Spleen (tissue), 11 donors: ENCODE data around the gene TRAPPC11. TPM values are rescaled to one million over a fixed set of nuclear protein-coding genes. Genes with fewer than 3 reads are reported as not detected.

Experiments used
- DNase-seq: peaks from one replicate; pipeline ENCODE4 v3.0.0-alpha.2; 2020
- H3K27ac ChIP-seq, 8 donors: fragments of 200-600 bp; sonication (generic) in 7 of 8; 1 replicate in 4 of 8; 2 replicates in 4 of 8; pipeline versions ENCODE4 v1.5.0 to v1.8.0; 2016 to 2021; ENCODE audit warnings: inconsistent platforms in 4 of 8, mild to moderate bottlenecking in 4 of 8, moderate library complexity in 1 of 8
- H3K27me3 ChIP-seq, 7 donors: fragments of 200-600 bp; sonication (generic) in 6 of 7; replicated peaks in 1 of 7; 1 replicate in 4 of 7; 2 replicates in 3 of 7; pipeline versions ENCODE4 v1.5.0 to v1.8.0; 2016 to 2021; ENCODE audit warnings: inconsistent platforms in 3 of 7, mild to moderate bottlenecking in 1 of 7
- H3K36me3 ChIP-seq, 6 donors: fragments of 200-600 bp; sonication (generic) in 5 of 6; 1 replicate in 4 of 6; 2 replicates in 2 of 6; pipeline versions ENCODE4 v1.5.0 to v1.8.0; 2016 to 2021; ENCODE audit warnings: inconsistent platforms in 2 of 6
- H3K4me1 ChIP-seq, 6 donors: fragments of 200-600 bp; sonication (generic) in 5 of 6; 1 replicate in 3 of 6; 2 replicates in 3 of 6; pipeline versions ENCODE4 v1.5.0 to v1.8.0; 2016 to 2021; ENCODE audit warnings: inconsistent platforms in 3 of 6
- H3K4me3 ChIP-seq, 8 donors: fragments of 200-600 bp; sonication (generic) in 7 of 8; 1 replicate in 4 of 8; 2 replicates in 4 of 8; pipeline versions ENCODE4 v1.5.0 to v1.8.0; 2016 to 2021; ENCODE audit warnings: inconsistent platforms in 4 of 8, mild to moderate bottlenecking in 4 of 8, moderate library complexity in 2 of 8
- H3K9me3 ChIP-seq, 8 donors: fragments of 200-600 bp; sonication (generic) in 7 of 8; 1 replicate in 4 of 8; 2 replicates in 4 of 8; pipeline versions ENCODE4 v1.5.0 to v1.8.0; 2016 to 2021; ENCODE audit warnings: inconsistent platforms in 4 of 8
- POLR2A ChIP-seq, 3 donors: fragments of 450-650 bp; IDR thresholded peaks; one replicate each; pipeline ENCODE4 v1.5.1; 2017; ENCODE audit warnings: antibody characterized with exemption in 3 of 3, mild to moderate bottlenecking in 1 of 3
- POLR2AphosphoS5 ChIP-seq, 3 donors: sonication (generic); formaldehyde crosslinking; IDR thresholded peaks; one replicate each; pipeline ENCODE4 v1.5.1; 2017; ENCODE audit warnings: antibody characterized with exemption in 3 of 3
- WGBS, 5 donors: extraction: QIAGEN DNeasy Blood & Tissue Kit in 3 of 5; methylation state at CpG; one replicate each; pipeline versions ENCODE4 v1.1.5 to v1.1.7; 2013 to 2018; 5-methylcytosine and 5-hydroxymethylcytosine counted together
- intact Hi-C: fragments of 100-400 bp; cut with DNase I; formaldehyde crosslinking; loops from one replicate; pipeline ENCODE4 v1.15.0; 2023; ENCODE audit warnings: low total_unique reads
- polyA plus RNA-seq, 3 donors: library from polyadenylated mRNA; stranded (reverse); fragments of 200-250 nt; gene quantifications; one replicate each; pipeline ENCODE4 v1.2.1, GENCODE V29; 2013
- total RNA-seq, 7 donors: library from RNA; depleted of rRNA in 3 of 7; stranded (reverse); fragments of >200 nt in 3 of 7; fragmentation: NEBNext Ultra II Directional in 4 of 7; extraction: Animal tissue kit (Norgen Biotek cat#: 25700) in 4 of 7; gene quantifications; one replicate each; pipeline versions ENCODE4 v1.1.0 to v1.2.1, GENCODE V29; 2016 to 2021
- TF ChIP-seq, protein P1 (sequence below), 11 experiments: fragments of 200-600 bp in 7 of 11; fragments of 450-650 bp in 4 of 11; sonication (generic) in 4 of 11; IDR thresholded peaks in 8 of 11; conservative IDR thresholded peaks in 3 of 11; 1 replicate in 7 of 11; 2 replicates in 4 of 11; pipeline versions ENCODE4 v1.4.0 to v1.8.0; 2016 to 2021; ENCODE audit warnings: antibody characterized with exemption in 11 of 11, inconsistent platforms in 4 of 11, mild to moderate bottlenecking in 1 of 11
- donor health status: healthy with polysubstance abuse.
- donor health status: DM: no; HTN: no; CAD: no; lungs with moderate emphysema.
- donor health status: DM: no; HTN: no; CAD: no.
- donor health status: Bipolar disorder and iron deficiency.
- donor health status: healthy.
- donor health status: DM: no; HTN: no; CAD: no.
- donor health status: DM: yes; HTN: yes; CAD: no.

Gene TRAPPC11
- total and polyA plus RNA-seq, 10 donors: 14.3 to 72.2 (median 42.3) TPM

DNA sequence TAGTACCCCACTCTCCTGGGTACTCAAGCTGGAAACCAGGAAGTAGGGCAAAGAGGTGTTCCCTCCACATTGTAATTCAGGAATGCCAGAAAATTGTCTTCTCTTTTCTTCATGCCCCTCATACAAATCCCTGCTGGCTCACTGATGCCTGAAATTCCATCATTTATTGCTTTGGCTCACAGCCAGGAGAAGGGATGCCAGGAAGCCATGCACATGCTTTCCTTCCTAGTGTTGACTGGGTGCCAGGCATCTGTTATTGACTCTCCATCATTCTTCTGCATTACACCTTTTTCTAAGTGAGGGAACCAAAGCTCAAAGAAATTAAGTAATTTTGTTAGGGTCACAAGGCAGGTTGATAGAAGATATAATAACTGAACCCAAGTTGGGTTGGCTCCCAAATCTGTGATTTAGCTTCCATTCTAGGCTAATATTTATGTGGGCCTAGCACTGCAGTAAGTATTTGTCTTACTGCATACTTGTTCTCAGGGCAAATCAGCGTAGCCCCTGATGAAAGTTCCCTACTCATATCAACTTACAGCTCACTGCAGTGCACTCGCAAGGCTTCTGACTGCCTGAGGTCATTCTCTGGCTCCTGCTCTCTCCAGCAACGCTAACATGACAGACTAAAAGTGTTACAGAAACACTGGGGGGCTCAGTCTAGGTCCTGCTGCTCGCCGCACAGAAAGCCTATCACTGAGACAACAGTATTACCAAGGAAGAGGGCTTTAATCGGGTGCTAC is 89.0 kb downstream of the TRAPPC11 start:
- no peak for DNase-seq
- Histone ChIP-seq H3K36me3 (no peaks in the 10 kb centered on the region), H3K4me1 (no peaks in the 10 kb centered on the region), H3K9me3 (peaks cover 0 to 7% (median 0%) of the 10 kb centered on the region in 8 donors), H3K4me3 (no peak overlapping the region), H3K27me3 (peaks cover 0 to 4% (median 0%) of the 10 kb centered on the region in 7 donors), H3K27ac (no peak overlapping the region)
- intact Hi-C loops: no loop called here
- TF ChIP-seq POLR2AphosphoS5 (IDR thresholded peaks at IDR 0.05) (no peak), POLR2A (IDR thresholded peaks at IDR 0.05) (no peak)
- TF ChIP-seq, protein P1, sequence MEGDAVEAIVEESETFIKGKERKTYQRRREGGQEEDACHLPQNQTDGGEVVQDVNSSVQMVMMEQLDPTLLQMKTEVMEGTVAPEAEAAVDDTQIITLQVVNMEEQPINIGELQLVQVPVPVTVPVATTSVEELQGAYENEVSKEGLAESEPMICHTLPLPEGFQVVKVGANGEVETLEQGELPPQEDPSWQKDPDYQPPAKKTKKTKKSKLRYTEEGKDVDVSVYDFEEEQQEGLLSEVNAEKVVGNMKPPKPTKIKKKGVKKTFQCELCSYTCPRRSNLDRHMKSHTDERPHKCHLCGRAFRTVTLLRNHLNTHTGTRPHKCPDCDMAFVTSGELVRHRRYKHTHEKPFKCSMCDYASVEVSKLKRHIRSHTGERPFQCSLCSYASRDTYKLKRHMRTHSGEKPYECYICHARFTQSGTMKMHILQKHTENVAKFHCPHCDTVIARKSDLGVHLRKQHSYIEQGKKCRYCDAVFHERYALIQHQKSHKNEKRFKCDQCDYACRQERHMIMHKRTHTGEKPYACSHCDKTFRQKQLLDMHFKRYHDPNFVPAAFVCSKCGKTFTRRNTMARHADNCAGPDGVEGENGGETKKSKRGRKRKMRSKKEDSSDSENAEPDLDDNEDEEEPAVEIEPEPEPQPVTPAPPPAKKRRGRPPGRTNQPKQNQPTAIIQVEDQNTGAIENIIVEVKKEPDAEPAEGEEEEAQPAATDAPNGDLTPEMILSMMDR (IDR thresholded peaks at IDR 0.05 in 8 of 11, conservative IDR thresholded peaks at IDR 0.05 in 3 of 11): no peak
- WGBS, 5 donors: 71 to 89% (median 83%) methylated on average over 6 of the region's 6 CpGs

DNA sequence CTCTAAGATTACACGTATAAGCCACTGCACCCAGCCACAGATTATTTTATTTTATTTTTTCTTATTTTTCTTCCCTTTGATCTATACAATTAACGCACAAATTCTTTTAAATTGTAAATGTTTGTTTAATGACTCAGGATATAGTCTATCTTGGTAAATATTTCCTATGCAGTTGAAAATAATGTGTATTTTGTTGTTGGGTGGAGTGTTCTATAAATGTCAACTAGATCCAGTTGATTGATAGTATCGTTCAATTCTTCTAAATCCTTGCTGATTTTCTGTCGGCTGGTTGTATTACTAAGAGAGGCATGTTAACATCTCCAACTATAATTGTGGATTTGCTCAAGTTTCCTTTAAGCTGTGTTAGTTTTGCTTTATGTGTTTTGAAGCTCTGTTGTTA is 92.0 kb downstream of the TRAPPC11 start:
- Histone ChIP-seq H3K4me1 (no peaks in the 10 kb centered on the region), H3K36me3 (no peaks in the 10 kb centered on the region), H3K27me3 (no peaks in the 10 kb centered on the region), H3K27ac (no peak overlapping the region), H3K4me3 (no peak overlapping the region), H3K9me3 (peaks cover 0 to 7% (median 0%) of the 10 kb centered on the region in 8 donors)
- TF ChIP-seq POLR2A (IDR thresholded peaks at IDR 0.05): no peak
- TF ChIP-seq, protein P1 (IDR thresholded peaks at IDR 0.05 in 8 of 11, conservative IDR thresholded peaks at IDR 0.05 in 3 of 11): no peak
- no peak for TF ChIP-seq POLR2AphosphoS5 (IDR thresholded peaks at IDR 0.05)
- no peak for DNase-seq
- 89 to 97% (median 93%) methylated on average over 4 of the region's 4 CpGs for WGBS, 5 donors
- intact Hi-C loops: no loop called here

DNA sequence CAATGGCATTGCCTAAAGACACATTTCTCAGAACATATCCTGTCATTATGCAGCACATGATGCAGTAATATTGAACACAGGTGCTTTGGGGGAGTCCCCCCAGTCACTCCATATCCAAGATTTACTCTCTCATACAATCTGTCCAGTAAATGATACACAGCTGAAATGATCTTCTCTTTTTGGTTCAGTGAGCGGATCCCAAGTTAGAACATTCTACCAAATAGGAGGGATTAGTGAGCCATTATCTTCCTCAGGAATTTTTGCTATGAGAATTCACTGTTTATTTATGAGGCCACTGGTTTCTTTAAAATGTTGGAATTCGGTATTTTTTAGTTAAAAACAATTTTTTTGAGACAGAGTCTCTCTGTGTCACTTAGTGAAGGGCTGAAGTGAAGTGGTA is 96.5 kb downstream of the TRAPPC11 start:
- no peaks in the 10 kb centered on the region for H3K4me1 ChIP-seq
- peaks cover 0 to 7% (median 0%) of the 10 kb centered on the region in 8 donors for H3K9me3 ChIP-seq
- H3K27me3 ChIP-seq: peaks cover 0 to 19% (median 0%) of the 10 kb centered on the region in 7 donors
- DNase-seq: no peak
- no peak overlapping the region for H3K4me3 ChIP-seq
- 71 to 91% (median 83%) methylated on average over 2 of the region's 2 CpGs for WGBS, 5 donors
- TF ChIP-seq POLR2A (IDR thresholded peaks at IDR 0.05) (no peak), POLR2AphosphoS5 (IDR thresholded peaks at IDR 0.05) (no peak)
- TF ChIP-seq, protein P1 (IDR thresholded peaks at IDR 0.05 in 8 of 11, conservative IDR thresholded peaks at IDR 0.05 in 3 of 11): no peak
- intact Hi-C loops: no loop called here
- no peak overlapping the region for H3K27ac ChIP-seq
- H3K36me3 ChIP-seq: no peaks in the 10 kb centered on the region

DNA sequence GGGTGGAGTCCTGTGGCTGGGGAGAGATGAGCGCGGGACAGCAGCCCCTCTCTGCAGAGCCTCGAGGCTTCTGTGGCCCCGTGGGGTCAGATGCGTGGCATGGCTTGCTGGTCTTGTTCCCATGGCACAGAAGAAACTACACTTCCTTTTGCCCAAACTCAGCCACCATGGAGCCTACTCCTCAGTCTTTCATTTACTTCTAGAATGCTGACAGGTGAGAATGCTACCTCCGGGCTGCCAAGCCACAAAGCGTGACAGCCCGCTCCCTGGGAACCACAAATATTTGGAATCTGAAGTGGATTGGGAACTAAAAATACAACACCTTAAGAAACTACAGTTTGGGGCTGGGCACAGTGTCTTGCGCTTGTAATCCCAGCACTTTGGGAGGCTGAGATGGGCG is 98.0 kb downstream of the TRAPPC11 start:
- no peak overlapping the region for H3K4me3 ChIP-seq
- no peaks in the 10 kb centered on the region for H3K36me3 ChIP-seq
- H3K9me3 ChIP-seq: no peaks in the 10 kb centered on the region
- 86 to 96% (median 92%) methylated on average over 10 of the region's 10 CpGs for WGBS, 5 donors
- TF ChIP-seq POLR2A (IDR thresholded peaks at IDR 0.05) (no peak), POLR2AphosphoS5 (IDR thresholded peaks at IDR 0.05) (no peak)
- TF ChIP-seq, protein P1 (IDR thresholded peaks at IDR 0.05 in 8 of 11, conservative IDR thresholded peaks at IDR 0.05 in 3 of 11): no peak
- H3K27ac ChIP-seq: no peak overlapping the region
- DNase-seq: no peak
- H3K27me3 ChIP-seq: peaks cover 0 to 19% (median 0%) of the 10 kb centered on the region in 7 donors
- H3K4me1 ChIP-seq: no peaks in the 10 kb centered on the region
- intact Hi-C loops: no loop called here
